BE2C (cell line): ENCODE data around the gene ADGRG4.

ENCODE experiments used
- DNase-seq: peaks from one replicate; pipeline ENCODE4 v3.0.0-alpha.2; 2020
- H3K27me3 ChIP-seq: fragments of 250-450 bp; sonication (Bioruptor Pico); 2 replicates; pipeline ENCODE4 v1.5.1; 2020; ENCODE audit warnings: mild to moderate bottlenecking
- H3K36me3 ChIP-seq: fragments of 250-450 bp; sonication (Bioruptor Pico); 2 replicates; pipeline ENCODE4 v1.5.1; 2020; ENCODE audit warnings: mild to moderate bottlenecking
- H3K4me1 ChIP-seq: fragments of 250-450 bp; sonication (Bioruptor Pico); 2 replicates; pipeline ENCODE4 v1.5.1; 2020
- H3K4me3 ChIP-seq: 2 replicates; pipeline ENCODE4 v1.5.1; 2011; ENCODE audit warnings: low read depth, low read length
- H3K9me3 ChIP-seq: fragments of 250-450 bp; sonication (Bioruptor Pico); 2 replicates; pipeline ENCODE4 v1.5.1; 2020
- CTCF ChIP-seq: IDR thresholded peaks from 2 replicates; pipeline ENCODE4 v1.5.1; 2012; ENCODE audit warnings: mild to moderate bottlenecking, low read depth, low read length

Gene ADGRG4

GRCh38 chrX:136405126-136405525 is 104.4 kb downstream of the ADGRG4 start:
- Histone ChIP-seq H3K27me3 (no peaks in the 10 kb centered on the region), H3K9me3 (no peaks in the 10 kb centered on the region), H3K4me3 (no peak overlapping the region), H3K4me1 (no peaks in the 10 kb centered on the region), H3K36me3 (no peaks in the 10 kb centered on the region)
- DNase-seq, result no peak
- no peak for TF ChIP-seq CTCF

DNA sequence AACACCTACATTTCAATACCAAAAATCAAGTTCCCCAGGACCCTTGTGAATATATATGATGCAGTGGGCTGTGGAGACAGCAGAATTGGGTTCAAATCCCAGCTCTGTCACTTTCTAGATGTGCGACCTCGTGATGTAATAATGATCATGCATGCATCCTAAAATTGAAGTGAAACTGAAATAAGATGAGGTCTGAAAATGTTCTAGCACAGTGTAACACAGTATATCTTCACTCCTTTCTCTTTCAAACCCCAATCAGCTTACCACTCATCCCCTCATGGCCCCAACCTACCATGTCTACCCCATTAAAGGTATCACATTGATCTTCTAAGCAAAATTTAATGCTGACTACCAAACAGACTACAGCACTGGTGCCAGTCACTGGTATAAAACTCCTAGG is 117.0 kb downstream of the ADGRG4 start:
- DNase-seq, result no peak
- H3K4me3 ChIP-seq, result no peak overlapping the region
- no peaks in the 10 kb centered on the region for H3K27me3 ChIP-seq
- no peaks in the 10 kb centered on the region for H3K9me3 ChIP-seq
- no peak for TF ChIP-seq CTCF
- H3K36me3 ChIP-seq, result no peaks in the 10 kb centered on the region
- no peaks in the 10 kb centered on the region for H3K4me1 ChIP-seq

- DNase-seq, result no peak
- Histone ChIP-seq H3K4me3 (no peak overlapping the region), H3K27me3 (no peaks in the 10 kb centered on the region), H3K4me1 (no peaks in the 10 kb centered on the region), H3K9me3 (no peaks in the 10 kb centered on the region), H3K36me3 (no peaks in the 10 kb centered on the region)
- no peak for TF ChIP-seq CTCF
Observed at GRCh38 chrX:136421338-136421737, 120.6 kb downstream of the ADGRG4 start.

DNA sequence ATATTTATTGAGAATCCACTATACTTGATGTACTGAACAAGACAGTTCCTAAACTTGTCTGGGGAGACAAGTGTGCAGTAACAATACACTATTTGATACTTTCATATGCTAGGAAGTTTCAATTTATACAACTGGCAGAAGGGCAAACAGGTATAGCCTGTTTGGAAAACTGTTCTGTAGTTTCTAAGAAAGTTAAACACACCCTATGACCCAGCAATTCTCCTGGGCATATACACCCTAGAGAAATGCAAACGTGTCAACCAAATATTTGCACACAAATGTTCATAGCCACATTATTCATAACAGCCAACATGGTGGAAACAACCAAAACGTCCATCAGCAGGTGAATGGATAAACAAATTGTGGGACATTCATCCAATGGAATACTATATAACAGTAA is 123.0 kb downstream of the ADGRG4 start:
- H3K4me3 ChIP-seq, result no peak overlapping the region
- TF ChIP-seq CTCF, result no peak
- no peaks in the 10 kb centered on the region for H3K36me3 ChIP-seq
- H3K9me3 ChIP-seq, result no peaks in the 10 kb centered on the region
- no peaks in the 10 kb centered on the region for H3K4me1 ChIP-seq
- no peak for DNase-seq
- no peaks in the 10 kb centered on the region for H3K27me3 ChIP-seq

- Histone ChIP-seq H3K9me3 (no peaks in the 10 kb centered on the region), H3K27me3 (no peaks in the 10 kb centered on the region), H3K4me3 (no peak overlapping the region), H3K36me3 (no peaks in the 10 kb centered on the region), H3K4me1 (no peaks in the 10 kb centered on the region)
- TF ChIP-seq CTCF, result no peak
- no peak for DNase-seq
Observed at GRCh38 chrX:136425996-136426395, 125.2 kb downstream of the ADGRG4 start.

DNA sequence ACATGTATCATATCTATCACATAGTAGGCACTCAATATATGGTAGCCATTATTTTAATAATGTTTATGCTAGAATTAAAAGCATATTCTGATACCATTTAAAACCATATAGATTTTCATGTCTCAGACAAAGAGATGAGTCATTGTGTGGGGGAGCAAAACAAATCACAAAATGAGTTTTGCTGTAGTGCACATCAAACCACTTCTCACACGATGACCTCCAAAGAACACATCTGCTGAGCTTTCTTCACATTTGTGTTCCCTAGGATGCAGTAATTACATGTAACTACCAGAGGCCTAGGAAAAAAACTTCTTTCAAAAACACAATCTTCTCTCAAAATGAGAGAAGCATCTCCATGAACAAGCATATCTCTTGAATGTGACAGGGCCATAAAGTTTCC is 130.9 kb downstream of the ADGRG4 start:
- Histone ChIP-seq H3K4me3 (no peak overlapping the region), H3K27me3 (no peaks in the 10 kb centered on the region), H3K9me3 (no peaks in the 10 kb centered on the region), H3K4me1 (no peaks in the 10 kb centered on the region), H3K36me3 (no peaks in the 10 kb centered on the region)
- DNase-seq, result no peak
- no peak for TF ChIP-seq CTCF
